ENCODE data around the gene GNAZ. TPM values are rescaled to one million over a fixed set of nuclear protein-coding genes. Genes with fewer than 3 reads are reported as not detected.

GNAZ gene
- total and polyA plus RNA-seq, 2 of the 8 experiments (the other 6 are each of a cell fraction or from before 2014, with no cell fraction given) = 6.6 to 9.6 TPM

- Histone ChIP-seq H3K4ac (replicated peaks; ENCODE audit: insufficient read length, low read depth, low read length) (no peak overlapping the region), H3K14ac (ENCODE audit: insufficient read length) (no peak overlapping the region), H2BK12ac (ENCODE audit: low read depth, low read length) (no peak overlapping the region), H2BK120ac (replicated peaks; ENCODE audit: low read depth, low read length) (no peak overlapping the region), H3K79me2 (ENCODE audit: control insufficient read depth in 1 of 2, insufficient read depth in 2 of 2, low read length in 2 of 2) (no peaks in the 10 kb centered on the region), H3K27ac (ENCODE audit: low read depth, low read length) (no peak overlapping the region), H3K36me3 (ENCODE audit: control insufficient read depth in 2 of 4, insufficient read depth in 4 of 4, low read length in 3 of 4) (no peaks in the 10 kb centered on the region; a peak in 2 of 8 replicates), H4K91ac (replicated peaks; ENCODE audit: insufficient read length, low read length) (no peak overlapping the region), H4K5ac (ENCODE audit: insufficient read length, low read depth, low read length) (no peak overlapping the region), H3K23me2 (ENCODE audit: low read depth, low read length) (no peaks in the 10 kb centered on the region), H3K9ac (replicated peaks in 1 of 4; ENCODE audit: extremely low read depth in 1 of 4, low read depth in 3 of 4, low read length in 3 of 4) (no peak overlapping the region), H3K79me1 (ENCODE audit: low read depth, low read length) (no peaks in the 10 kb centered on the region), H4K20me1 (replicated peaks in 1 of 2; ENCODE audit: control insufficient read depth in 1 of 2, insufficient read depth in 2 of 2, low read length in 2 of 2) (no peaks in the 10 kb centered on the region), H3K4me3 (ENCODE audit: extremely low read depth in 1 of 4, insufficient read depth in 2 of 4, low read depth in 3 of 4, low read length in 4 of 4) (no peak overlapping the region), H3K56ac (replicated peaks; ENCODE audit: insufficient read length, low read depth, low read length) (no peak overlapping the region), H3K4me2 (ENCODE audit: insufficient read depth in 1 of 2, low read depth in 2 of 2, low read length in 2 of 2) (no peak overlapping the region), H2BK15ac (ENCODE audit: low read length) (peak overlapping the region; percentile 99), H3K9me3 (ENCODE audit: insufficient read depth in 2 of 2, low read depth in 1 of 2, low read length in 1 of 2) (no peaks in the 10 kb centered on the region), H3K23ac (ENCODE audit: insufficient read length) (no peak overlapping the region), H3K27me3 (replicated peaks in 1 of 4; ENCODE audit: control insufficient read depth in 3 of 4, extremely low read depth in 1 of 4, insufficient read depth in 3 of 4, low read length in 3 of 4) (peaks cover 0 to 5% (median 3%) of the 10 kb centered on the region in 4 experiments; a peak in 3 of 7 replicates), H2BK5ac (ENCODE audit: low read depth, low read length) (no peak overlapping the region), H3K4me1 (replicated peaks in 1 of 4; ENCODE audit: control insufficient read depth in 3 of 4, insufficient read depth in 4 of 4, low read length in 3 of 4) (peaks cover 0 to 1% (median 0%) of the 10 kb centered on the region in 4 experiments; a peak in 1 of 7 replicates), H4K8ac (ENCODE audit: extremely low read depth, insufficient read depth, low read length) (no peak overlapping the region), H2AK5ac (ENCODE audit: low read depth, low read length) (no peak overlapping the region), H2AFZ (ENCODE audit: low read length) (no peak overlapping the region), H2BK20ac (ENCODE audit: low read length) (no peak overlapping the region), H3K18ac (ENCODE audit: extremely low read depth, low read length) (no peak overlapping the region)
- 62% methylated on average over 13 of the region's 14 CpGs; no CpG with 5 or more reads in 1 of the 2 experiments for whole genome bisulfite sequencing, 2 experiments (ENCODE audit: extremely low coverage in 1 of 2, insufficient coverage in 1 of 2, insufficient read length in 1 of 2, insufficient replicate concordance in 2 of 2, low coverage in 1 of 2, low lambda C conversion rate in 2 of 2, missing lambda C conversion rate in 1 of 2)
- CTCF ChIA-PET (ENCODE audit: partially characterized antibody) = interaction anchor here (0.7 to 24.3 kb wide), 31 partner anchors 10 to 706 kb away, joined by 3 to 384 read pairs (median 4); partner anchors contain the start of genes GNAZ and RSPH14
- DNase-seq (ENCODE audit: low read depth in 1 of 2, low spot score in 2 of 2) (peak; percentile 70 to 96), FAIRE-seq (peak; percentile 69)
- POLR2A ChIA-PET (ENCODE audit: partially characterized antibody) = no interaction called here
- TF ChIP-seq YY1 (IDR thresholded peaks at IDR 0.05; ENCODE audit: low read depth, low read length) (no peak), SIRT6 (IDR thresholded peaks at IDR 0.05; ENCODE audit: low read length) (no peak), CTCF (IDR thresholded peaks at IDR 0.05; ENCODE audit: control extremely low read depth in 1 of 3, insufficient read depth in 1 of 3, low read depth in 1 of 3, low read length in 3 of 3) (peak; percentile 76 to 98 (median 85)), NRF1 (IDR thresholded peaks at IDR 0.05; ENCODE audit: low read depth, low read length) (no peak), RAD21 (IDR thresholded peaks at IDR 0.05 in 1 of 2, conservative IDR thresholded peaks at IDR 0.05 in 1 of 2; ENCODE audit: low read depth in 2 of 2, low read length in 2 of 2) (peak; percentile 98 to 99), BCL11A (IDR thresholded peaks at IDR 0.05; ENCODE audit: low read depth in 2 of 2, low read length in 2 of 2) (no peak), RNF2 (IDR thresholded peaks at IDR 0.05; ENCODE audit: borderline replicate concordance, low read depth, low read length, missing control alignments, poor library complexity, severe bottlenecking) (no peak), TCF12 (IDR thresholded peaks at IDR 0.05; ENCODE audit: low read depth, low read length) (no peak), TEAD4 (IDR thresholded peaks at IDR 0.05; ENCODE audit: low read depth, low read length) (peak; percentile 8; the same call in 1 of the 2 replicates)
These were observed 58.2 kb downstream of the GNAZ start for GRCh38 chr22:23128269-23129108.
